Astrocyte (in vitro differentiated cells and primary cell): ENCODE measurements around the gene SMG1. TPM values are rescaled to one million over a fixed set of nuclear protein-coding genes. Genes with fewer than 3 reads are reported as not detected.
"Not testable (repeated sequence)": the region's sequence is repeated elsewhere in the genome, so short reads cannot be mapped to it uniquely, and the experiment has no call there.

ENCODE experiments used
- DNase-seq: peaks from one replicate; pipeline ENCODE4 v3.0.0-alpha.2; 2010; ENCODE audit warnings: low read depth
- FAIRE-seq: peaks from 2 replicates; lab custom pipeline; 2011; peaks lifted over from hg19 to GRCh38; lab: Jason Lieb, UNC
- H2AFZ ChIP-seq: 2 replicates; pipeline ENCODE4 v1.6.0; 2012; ENCODE audit warnings: low read depth, low read length, inconsistent platforms
- H3K27ac ChIP-seq: 2 replicates; pipeline ENCODE4 v1.5.1; 2011; ENCODE audit warnings: low read depth, low read length, inconsistent platforms
- H3K27me3 ChIP-seq: 2 replicates; pipeline ENCODE4 v1.6.0; 2011; ENCODE audit warnings: low read length, inconsistent platforms; ENCODE audit not compliant: insufficient read depth
- H3K36me3 ChIP-seq: 2 replicates; pipeline ENCODE4 v1.5.1; 2011; ENCODE audit warnings: low read length, inconsistent platforms; ENCODE audit not compliant: insufficient read depth
- H3K4me1 ChIP-seq: 2 replicates; pipeline ENCODE4 v1.5.1; 2011; ENCODE audit warnings: low read length, inconsistent platforms; ENCODE audit not compliant: insufficient read depth
- H3K4me2 ChIP-seq: 2 replicates; pipeline ENCODE4 v1.6.0; 2012; ENCODE audit warnings: low read length, inconsistent platforms
- H3K4me3 ChIP-seq: 2 replicates; pipeline ENCODE4 v1.5.1; 2011; ENCODE audit warnings: low read depth, mild to moderate bottlenecking, low read length, inconsistent platforms; ENCODE audit not compliant: insufficient read depth
- H3K79me2 ChIP-seq: 2 replicates; pipeline ENCODE4 v1.6.0; 2012; ENCODE audit warnings: mild to moderate bottlenecking, low read length, inconsistent platforms; ENCODE audit not compliant: insufficient read depth
- H3K9ac ChIP-seq: 2 replicates; pipeline ENCODE4 v1.6.0; 2012; ENCODE audit warnings: mild to moderate bottlenecking, low read length, inconsistent platforms
- H3K9me3 ChIP-seq: 2 replicates; pipeline ENCODE4 v1.5.1; 2012; ENCODE audit warnings: low read depth, mild to moderate bottlenecking, low read length, inconsistent platforms; ENCODE audit not compliant: insufficient read depth
- H4K20me1 ChIP-seq: 2 replicates; pipeline ENCODE4 v1.6.0; 2012; ENCODE audit warnings: low read length, inconsistent platforms; ENCODE audit not compliant: insufficient read depth
- H3K27ac Mint-ChIP-seq: one replicate; pipeline ENCODE4 v1.8.0; 2021; ENCODE audit warnings: mild to moderate bottlenecking, mixed read lengths; ENCODE audit not compliant: unreplicated experiment
- H3K27me3 Mint-ChIP-seq: one replicate; pipeline ENCODE4 v1.8.0; 2021; ENCODE audit warnings: low read depth, mixed read lengths; ENCODE audit not compliant: unreplicated experiment
- H3K36me3 Mint-ChIP-seq: one replicate; pipeline ENCODE4 v1.8.0; 2021; ENCODE audit warnings: low read depth, mixed read lengths; ENCODE audit not compliant: unreplicated experiment
- H3K4me1 Mint-ChIP-seq: one replicate; pipeline ENCODE4 v1.8.0; 2021; ENCODE audit warnings: low read depth, mixed read lengths; ENCODE audit not compliant: unreplicated experiment
- H3K4me3 Mint-ChIP-seq: one replicate; pipeline ENCODE4 v1.8.0; 2021; ENCODE audit warnings: mild to moderate bottlenecking, moderate library complexity, mixed read lengths; ENCODE audit not compliant: unreplicated experiment
- H3K9me3 Mint-ChIP-seq: one replicate; pipeline ENCODE4 v1.8.0; 2021; ENCODE audit warnings: mild to moderate bottlenecking, mixed read lengths; ENCODE audit not compliant: unreplicated experiment
- CTCF ChIP-seq: IDR thresholded peaks from 2 replicates; pipeline ENCODE4 v1.5.1; 2011; ENCODE audit warnings: low read depth, mild to moderate bottlenecking, inconsistent platforms, low read length, moderate library complexity; ENCODE audit not compliant: insufficient read depth
- EZH2 ChIP-seq: IDR thresholded peaks from 2 replicates; pipeline ENCODE4 v1.6.1; 2012; ENCODE audit warnings: mild to moderate bottlenecking, low read length, inconsistent platforms; ENCODE audit not compliant: insufficient read depth
- total RNA-seq: library from RNA; stranded (reverse); gene quantifications from 2 replicates; pipeline ENCODE4 v1.2.1, GENCODE V29; 2021

Gene SMG1
- total RNA-seq, 1 donor from 2014 or later, result 97.4 TPM

GRCh38 chr16:18782697-18783429 lies 143.3 kb downstream of the SMG1 start:
- H3K4me3 Mint-ChIP-seq, result peak overlapping the region; percentile 21
- H3K4me1 Mint-ChIP-seq, result peaks cover 26% of the 10 kb centered on the region
- Histone ChIP-seq H3K36me3 (peaks cover 45% of the 10 kb centered on the region), H3K79me2 (peaks cover 56% of the 10 kb centered on the region), H3K9ac (no peak overlapping the region), H3K27ac (no peak overlapping the region), H4K20me1 (peaks cover 67% of the 10 kb centered on the region), H3K4me3 (no peak overlapping the region), H2AFZ (no peak overlapping the region), H3K27me3 (no peaks in the 10 kb centered on the region), H3K4me1 (peaks cover 7% of the 10 kb centered on the region), H3K4me2 (no peak overlapping the region), H3K9me3 (no peaks in the 10 kb centered on the region)
- DNase-seq (no peak), FAIRE-seq (no peak)
- H3K36me3 Mint-ChIP-seq, result peaks cover 13% of the 10 kb centered on the region
- H3K27ac Mint-ChIP-seq, result no peak overlapping the region
- no peaks in the 10 kb centered on the region for H3K9me3 Mint-ChIP-seq
- H3K27me3 Mint-ChIP-seq, result no peaks in the 10 kb centered on the region
- no peak for TF ChIP-seq EZH2
- TF ChIP-seq CTCF, result no peak

- H3K27me3 ChIP-seq, H3K27ac Mint-ChIP-seq, H3K4me2 ChIP-seq, H3K27me3 Mint-ChIP-seq, H2AFZ ChIP-seq, H3K9ac ChIP-seq, DNase-seq, H3K9me3 ChIP-seq, H3K27ac ChIP-seq, H3K4me1 ChIP-seq, H3K4me3 Mint-ChIP-seq, FAIRE-seq, H3K4me3 ChIP-seq, H3K9me3 Mint-ChIP-seq, H3K36me3 Mint-ChIP-seq: not testable (repeated sequence)
- peaks cover 40% of the 10 kb centered on the region for H3K79me2 ChIP-seq
- peaks cover 32% of the 10 kb centered on the region for H3K36me3 ChIP-seq
- peaks cover 16% of the 10 kb centered on the region for H3K4me1 Mint-ChIP-seq
- peaks cover 50% of the 10 kb centered on the region for H4K20me1 ChIP-seq
Observed at GRCh38 chr16:18781232-18781631, 145.0 kb downstream of the SMG1 start.

- not testable (repeated sequence) for H3K9me3 ChIP-seq, DNase-seq, H3K4me3 ChIP-seq, H3K27me3 ChIP-seq, H3K27me3 Mint-ChIP-seq, H3K4me1 Mint-ChIP-seq, H3K4me1 ChIP-seq, FAIRE-seq, H3K36me3 Mint-ChIP-seq, H3K9ac ChIP-seq, H3K4me2 ChIP-seq, H3K27ac Mint-ChIP-seq, H2AFZ ChIP-seq, H3K27ac ChIP-seq, H3K9me3 Mint-ChIP-seq, H3K4me3 Mint-ChIP-seq
- Histone ChIP-seq H3K36me3 (peaks cover 26% of the 10 kb centered on the region), H4K20me1 (peaks cover 44% of the 10 kb centered on the region), H3K79me2 (peaks cover 33% of the 10 kb centered on the region)
Observed at GRCh38 chr16:18780460-18781026, 145.7 kb downstream of the SMG1 start.

GRCh38 chr16:18777664-18778063 lies 148.5 kb downstream of the SMG1 start:
- not testable (repeated sequence) for H3K27ac Mint-ChIP-seq, H3K4me1 ChIP-seq, H3K9me3 Mint-ChIP-seq, H3K4me1 Mint-ChIP-seq, H3K36me3 Mint-ChIP-seq, H2AFZ ChIP-seq, H3K4me3 ChIP-seq, H3K27me3 Mint-ChIP-seq, H3K36me3 ChIP-seq, H3K9ac ChIP-seq, H3K79me2 ChIP-seq, H3K27ac ChIP-seq, H3K9me3 ChIP-seq, H3K27me3 ChIP-seq, DNase-seq, H3K4me3 Mint-ChIP-seq, FAIRE-seq, H3K4me2 ChIP-seq
- H4K20me1 ChIP-seq, result peaks cover 15% of the 10 kb centered on the region

- H2AFZ ChIP-seq, H3K36me3 ChIP-seq, H3K36me3 Mint-ChIP-seq, H3K4me1 Mint-ChIP-seq, H3K27me3 ChIP-seq, H3K4me3 Mint-ChIP-seq, H3K79me2 ChIP-seq, H3K27me3 Mint-ChIP-seq, H3K9me3 ChIP-seq, FAIRE-seq, H3K4me3 ChIP-seq, H3K27ac Mint-ChIP-seq, H3K9ac ChIP-seq, H3K4me2 ChIP-seq, H3K27ac ChIP-seq, H3K4me1 ChIP-seq, H3K9me3 Mint-ChIP-seq, DNase-seq: not testable (repeated sequence)
- peaks cover 10% of the 10 kb centered on the region for H4K20me1 ChIP-seq
Observed at GRCh38 chr16:18776334-18776733, 149.9 kb downstream of the SMG1 start.
